GM13977 (cell line): ENCODE results near the gene CENPM.
A peak's percentile ranks its signal among the peaks of the same experiment; 100 is the strongest.

ENCODE experiments used
- DNase-seq: peaks from one replicate; pipeline ENCODE4 v3.0.0; 2012; ENCODE audit warnings: low spot score
- in situ Hi-C: fragments of 300-500 bp; cut with MboI; formaldehyde crosslinking; loops from one replicate; pipeline ENCODE4 v1.12.0; 2022; ENCODE audit warnings: low sequenced_read_pairs, low pct_unique_long_range_greater_than_20kb, mixed read lengths, inconsistent platforms; ENCODE audit not compliant: unreplicated experiment
- TF ChIP-seq, protein P1 (sequence below): IDR thresholded peaks from 2 replicates; pipeline ENCODE4 v1.5.1; 2012; ENCODE audit warnings: mild to moderate bottlenecking, control low read depth; ENCODE audit not compliant: insufficient read depth; ENCODE audit errors: extremely low read depth, missing control alignments

CENPM gene

GRCh38 chr22:41919357-41920224, 27.4 kb downstream of the CENPM start:
- TF ChIP-seq, protein P1, sequence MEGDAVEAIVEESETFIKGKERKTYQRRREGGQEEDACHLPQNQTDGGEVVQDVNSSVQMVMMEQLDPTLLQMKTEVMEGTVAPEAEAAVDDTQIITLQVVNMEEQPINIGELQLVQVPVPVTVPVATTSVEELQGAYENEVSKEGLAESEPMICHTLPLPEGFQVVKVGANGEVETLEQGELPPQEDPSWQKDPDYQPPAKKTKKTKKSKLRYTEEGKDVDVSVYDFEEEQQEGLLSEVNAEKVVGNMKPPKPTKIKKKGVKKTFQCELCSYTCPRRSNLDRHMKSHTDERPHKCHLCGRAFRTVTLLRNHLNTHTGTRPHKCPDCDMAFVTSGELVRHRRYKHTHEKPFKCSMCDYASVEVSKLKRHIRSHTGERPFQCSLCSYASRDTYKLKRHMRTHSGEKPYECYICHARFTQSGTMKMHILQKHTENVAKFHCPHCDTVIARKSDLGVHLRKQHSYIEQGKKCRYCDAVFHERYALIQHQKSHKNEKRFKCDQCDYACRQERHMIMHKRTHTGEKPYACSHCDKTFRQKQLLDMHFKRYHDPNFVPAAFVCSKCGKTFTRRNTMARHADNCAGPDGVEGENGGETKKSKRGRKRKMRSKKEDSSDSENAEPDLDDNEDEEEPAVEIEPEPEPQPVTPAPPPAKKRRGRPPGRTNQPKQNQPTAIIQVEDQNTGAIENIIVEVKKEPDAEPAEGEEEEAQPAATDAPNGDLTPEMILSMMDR = no peak
- in situ Hi-C loops = no loop called here
- peak; percentile 91 for DNase-seq

DNA sequence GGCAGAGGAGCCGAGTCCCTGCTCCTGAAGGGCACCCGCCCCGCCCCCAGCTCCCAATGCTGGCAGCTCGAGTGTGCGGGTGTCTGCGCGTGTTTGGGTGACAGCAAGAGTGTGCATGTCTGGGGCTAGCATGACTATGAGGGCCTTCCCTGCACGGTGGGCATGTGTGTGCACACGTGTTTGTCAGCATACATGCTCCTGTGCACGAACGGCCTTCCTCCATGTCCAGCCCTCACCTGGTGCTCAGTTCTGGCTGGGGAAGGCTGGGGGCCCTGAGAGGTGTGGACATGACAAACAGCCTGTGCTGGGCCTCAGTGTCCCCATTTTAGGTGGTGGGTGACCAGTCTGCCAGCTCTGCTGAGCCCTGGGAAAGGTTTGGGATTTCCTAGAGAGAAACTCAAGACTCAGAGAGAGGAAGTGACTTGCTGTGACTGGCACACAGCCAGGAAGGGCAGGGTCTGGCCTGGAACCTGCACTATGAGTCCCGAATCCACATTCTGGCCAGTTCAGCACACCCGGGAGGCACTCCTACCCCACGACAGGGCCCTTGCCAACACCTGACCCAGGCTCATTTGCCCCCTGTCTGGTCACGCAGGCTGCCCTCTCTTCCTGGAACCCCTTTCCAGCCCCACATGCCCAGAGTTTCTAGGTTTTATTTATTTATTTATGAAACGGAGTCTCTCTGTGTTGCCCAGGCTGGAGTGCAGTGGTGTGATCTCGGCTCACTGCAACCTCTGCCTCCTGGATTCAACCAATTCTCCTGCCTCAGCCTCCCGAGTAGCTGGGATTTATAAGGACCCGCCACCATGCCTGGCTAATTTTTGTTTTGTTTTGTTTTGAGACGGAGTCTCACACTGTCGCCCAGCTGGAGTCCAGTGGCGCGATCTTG, 28.8 kb downstream of the CENPM start:
- TF ChIP-seq, protein P1 = no peak
- DNase-seq = no peak
- in situ Hi-C loops = no loop called here

- no peak for DNase-seq
- in situ Hi-C loops = no loop called here
- TF ChIP-seq, protein P1 = no peak
Observed at GRCh38 chr22:41917375-41917902, 29.5 kb downstream of the CENPM start.

- DNase-seq = no peak
- in situ Hi-C loops = no loop called here
- TF ChIP-seq, protein P1 = no peak
Observed at GRCh38 chr22:41916745-41917358, 30.1 kb downstream of the CENPM start.

DNA sequence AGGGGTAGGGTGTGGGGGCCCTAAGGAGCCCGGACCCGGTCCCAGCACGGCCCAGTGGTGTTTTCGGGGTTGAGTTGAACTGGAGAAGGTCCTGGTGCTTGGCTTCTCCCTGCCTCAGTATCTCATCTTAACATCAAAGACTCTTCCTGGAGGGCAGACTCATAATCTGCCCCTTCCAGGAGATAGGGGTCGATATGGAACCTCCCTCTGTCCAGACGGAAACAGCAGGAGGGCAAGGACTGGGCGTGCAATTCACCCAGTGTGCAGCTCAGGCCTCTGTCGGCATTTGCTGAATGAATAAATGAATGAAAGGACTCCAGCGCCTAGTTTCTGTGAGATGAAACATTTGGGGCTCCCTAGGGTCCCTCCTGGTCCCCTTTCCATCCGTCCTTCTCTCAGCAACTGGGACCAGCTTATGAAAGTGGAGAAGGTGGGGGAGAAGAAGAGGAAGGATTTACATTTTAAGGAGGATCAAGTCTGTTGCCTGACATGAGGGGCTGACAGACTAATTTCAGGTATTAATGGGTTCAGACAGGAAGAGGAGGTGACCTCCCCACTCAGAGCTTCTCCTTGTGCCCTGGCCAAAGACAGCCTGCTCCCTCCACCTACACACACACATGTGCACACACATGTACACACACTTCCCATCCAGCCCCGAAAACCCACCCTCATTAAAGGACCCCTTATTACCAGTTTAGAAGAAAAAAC, 31.0 kb downstream of the CENPM start:
- TF ChIP-seq, protein P1 = no peak
- in situ Hi-C loops = no loop called here
- no peak for DNase-seq
